ENCODE data around the gene HJURP.

The HJURP gene

GRCh38 chr2:233802132-233802815 lies 52.1 kb downstream of the HJURP start:
- peaks cover 1% of the 10 kb centered on the region for H3K27me3 ChIP-seq (ENCODE audit: insufficient read depth, low read length, poor library complexity)
- H3K4me2 ChIP-seq (ENCODE audit: insufficient read depth, low read length): no peak overlapping the region
- no peak overlapping the region for H3K4me3 ChIP-seq (ENCODE audit: low read depth in 1 of 2, low read length in 2 of 2)
- no peak overlapping the region for H3K27ac ChIP-seq (ENCODE audit: low read length)
- no peak for TF ChIP-seq CTCF (IDR thresholded peaks at IDR 0.05; ENCODE audit: borderline replicate concordance, extremely low read depth, low read length, poor library complexity, severe bottlenecking)
- TF ChIP-seq EZH2 (IDR thresholded peaks at IDR 0.05; ENCODE audit: borderline replicate concordance, low read depth, low read length, severe bottlenecking): no peak
- H4K20me1 ChIP-seq (ENCODE audit: insufficient read depth, low read length): no peaks in the 10 kb centered on the region
- no peaks in the 10 kb centered on the region for H3K4me1 ChIP-seq (ENCODE audit: insufficient read depth, low read length)
- no peaks in the 10 kb centered on the region for H3K36me3 ChIP-seq (ENCODE audit: insufficient read depth, low read length)
- no peaks in the 10 kb centered on the region for H3K79me2 ChIP-seq (ENCODE audit: insufficient read depth, low read length)
- no peak overlapping the region for H2AFZ ChIP-seq (ENCODE audit: low read depth, low read length)
- H3K9ac ChIP-seq (ENCODE audit: low read depth, low read length): no peak overlapping the region
- ATAC-seq (ENCODE audit: insufficient read depth, low read depth) (no peak), DNase-seq (no peak)
- H3K9me3 ChIP-seq (ENCODE audit: insufficient read depth, low read length, severe bottlenecking): no peaks in the 10 kb centered on the region

- no peak overlapping the region for H2AFZ ChIP-seq (ENCODE audit: low read depth, low read length)
- H3K4me2 ChIP-seq (ENCODE audit: insufficient read depth, low read length): no peak overlapping the region
Observed at GRCh38 chr2:233801357-233802131, 52.8 kb downstream of the HJURP start.

GRCh38 chr2:233800208-233800607 lies 54.1 kb downstream of the HJURP start:
- no peak for DNase-seq
- H3K36me3 ChIP-seq (ENCODE audit: insufficient read depth, low read length): no peaks in the 10 kb centered on the region
- no peaks in the 10 kb centered on the region for H3K9me3 ChIP-seq (ENCODE audit: insufficient read depth, low read length, severe bottlenecking)
- no peak for TF ChIP-seq CTCF (IDR thresholded peaks at IDR 0.05; ENCODE audit: borderline replicate concordance, extremely low read depth, low read length, poor library complexity, severe bottlenecking)
- no peak for TF ChIP-seq EZH2 (IDR thresholded peaks at IDR 0.05; ENCODE audit: borderline replicate concordance, low read depth, low read length, severe bottlenecking)
- no peak overlapping the region for H3K27ac ChIP-seq (ENCODE audit: low read length)
- no peaks in the 10 kb centered on the region for H3K79me2 ChIP-seq (ENCODE audit: insufficient read depth, low read length)
- no peak for ATAC-seq (ENCODE audit: insufficient read depth, low read depth)
- H3K4me1 ChIP-seq (ENCODE audit: insufficient read depth, low read length): no peaks in the 10 kb centered on the region
- H4K20me1 ChIP-seq (ENCODE audit: insufficient read depth, low read length): no peaks in the 10 kb centered on the region
- no peak overlapping the region for H3K4me3 ChIP-seq (ENCODE audit: low read depth in 1 of 2, low read length in 2 of 2)
- no peak overlapping the region for H2AFZ ChIP-seq (ENCODE audit: low read depth, low read length)
- no peaks in the 10 kb centered on the region for H3K27me3 ChIP-seq (ENCODE audit: insufficient read depth, low read length, poor library complexity)
- H3K9ac ChIP-seq (ENCODE audit: low read depth, low read length): no peak overlapping the region
- no peak overlapping the region for H3K4me2 ChIP-seq (ENCODE audit: insufficient read depth, low read length)

More at GRCh38 chr2:233801357-233802131, 52.8 kb downstream of the HJURP start:
- Histone ChIP-seq H3K9me3 (ENCODE audit: insufficient read depth, low read length, severe bottlenecking) (no peaks in the 10 kb centered on the region), H3K36me3 (ENCODE audit: insufficient read depth, low read length) (no peaks in the 10 kb centered on the region), H3K79me2 (ENCODE audit: insufficient read depth, low read length) (no peaks in the 10 kb centered on the region), H3K4me1 (ENCODE audit: insufficient read depth, low read length) (no peaks in the 10 kb centered on the region), H3K9ac (ENCODE audit: low read depth, low read length) (no peak overlapping the region), H3K4me3 (ENCODE audit: low read depth in 1 of 2, low read length in 2 of 2) (no peak overlapping the region), H4K20me1 (ENCODE audit: insufficient read depth, low read length) (no peaks in the 10 kb centered on the region), H3K27me3 (ENCODE audit: insufficient read depth, low read length, poor library complexity) (no peaks in the 10 kb centered on the region), H3K27ac (ENCODE audit: low read length) (no peak overlapping the region)
- ATAC-seq (ENCODE audit: insufficient read depth, low read depth): no peak; the same call in 2 of the 3 replicates
- DNase-seq: no peak
- TF ChIP-seq EZH2 (IDR thresholded peaks at IDR 0.05; ENCODE audit: borderline replicate concordance, low read depth, low read length, severe bottlenecking) (no peak), CTCF (IDR thresholded peaks at IDR 0.05; ENCODE audit: borderline replicate concordance, extremely low read depth, low read length, poor library complexity, severe bottlenecking) (no peak)
